Colonic mucosa (tissue), 4 donors: Measurements from ENCODE around the gene MAJIN. TPM values are rescaled to one million over a fixed set of nuclear protein-coding genes. Genes with fewer than 3 reads are reported as not detected.

Source experiments
- DNase-seq: peaks from one replicate; pipeline ENCODE4 v3.0.0-alpha.2; 2020
- H3K27ac ChIP-seq: fragments of 200-600 bp; one replicate; pipeline ENCODE4 v1.8.0; 2021
- H3K27me3 ChIP-seq: fragments of 200-600 bp; one replicate; pipeline ENCODE4 v1.8.0; 2021
- H3K36me3 ChIP-seq: fragments of 200-600 bp; one replicate; pipeline ENCODE4 v1.8.0; 2021
- H3K4me1 ChIP-seq: fragments of 200-600 bp; one replicate; pipeline ENCODE4 v1.8.0; 2021; ENCODE audit warnings: mild to moderate bottlenecking
- H3K4me3 ChIP-seq: fragments of 200-600 bp; one replicate; pipeline ENCODE4 v1.8.0; 2021
- H3K9ac ChIP-seq, 2 donors: one replicate each; pipeline ENCODE4 v1.7.0; 2013; ENCODE audit warnings: control low read depth in 2 of 2, low read depth in 2 of 2, low read length in 2 of 2
- H3K9me3 ChIP-seq: fragments of 200-600 bp; one replicate; pipeline ENCODE4 v1.8.0; 2021
- intact Hi-C: fragments of 100-400 bp; cut with DNase I; formaldehyde crosslinking; loops from one replicate; pipeline ENCODE4 v1.14.1; 2022
- total RNA-seq, 2 donors: library from RNA; stranded (reverse); fragmentation: NEBNext Ultra II Directional in 1 of 2; extraction: Animal tissue kit (Norgen Biotek cat#: 25700) in 1 of 2; gene quantifications; one replicate each; pipeline ENCODE4 v1.2.1, GENCODE V29; 2021
- TF ChIP-seq, protein P1 (sequence below): fragments of 200-600 bp; IDR thresholded peaks from one replicate; pipeline ENCODE4 v1.8.0; 2022; ENCODE audit warnings: antibody characterized with exemption, mild to moderate bottlenecking
- donor health status: healthy.
- donor health status: DM: no; HTN: no; CAD: no.
- donor health status: DM: no; HTN: no; CAD: no.

Gene MAJIN, protein sequence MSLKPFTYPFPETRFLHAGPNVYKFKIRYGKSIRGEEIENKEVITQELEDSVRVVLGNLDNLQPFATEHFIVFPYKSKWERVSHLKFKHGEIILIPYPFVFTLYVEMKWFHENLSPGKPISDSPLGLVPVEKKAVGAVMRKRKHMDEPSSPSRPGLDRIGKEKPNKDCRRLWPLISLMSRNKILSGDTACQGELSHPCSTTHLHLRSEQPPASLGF
- not detected for total RNA-seq

DNA sequence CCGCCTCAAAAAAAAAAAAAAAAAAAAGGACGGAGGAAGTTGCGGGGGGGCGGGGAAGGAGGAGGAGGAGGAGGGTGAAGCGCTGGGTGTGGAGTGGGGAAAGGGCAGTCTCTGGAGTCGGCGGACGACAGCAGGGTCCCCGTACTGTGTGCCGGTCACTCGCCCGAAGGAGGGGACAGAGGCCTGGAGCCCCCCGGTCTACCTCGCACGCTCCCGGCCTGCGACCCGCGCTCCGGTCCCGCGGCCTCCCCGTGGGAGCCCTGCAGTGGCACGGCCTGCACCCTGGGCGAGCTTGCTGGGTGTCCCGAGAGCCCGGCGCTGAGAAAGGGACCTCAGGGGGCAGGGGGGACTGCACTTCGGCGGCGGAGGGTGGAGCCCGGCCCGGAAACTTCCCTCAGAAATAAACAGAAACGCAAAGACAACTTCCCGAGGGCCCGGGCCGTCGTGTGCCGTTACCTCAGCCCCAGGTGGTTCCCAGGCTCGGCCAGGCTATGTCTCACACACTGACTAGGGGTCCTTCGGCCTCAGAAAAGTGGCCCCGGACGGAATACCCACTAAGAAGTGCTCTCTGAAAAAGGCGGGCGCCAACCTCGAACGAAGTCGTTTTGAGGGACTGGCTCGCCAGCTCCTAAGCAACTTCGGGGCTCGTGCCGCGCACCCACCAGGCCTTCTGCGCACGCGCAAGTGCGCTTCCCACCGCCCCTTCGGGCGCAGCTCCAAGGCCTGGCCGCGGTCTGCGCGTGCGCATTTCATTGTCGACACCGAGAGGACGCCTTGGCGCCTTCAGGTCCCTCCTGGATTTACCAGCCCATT is at the start of gene MAJIN:
Gene MAJIN (minus strand): TSS at position 688 of the 813 bp plus-strand sequence. CDS start 12,703 bp downstream, outside the sequence.
- Histone ChIP-seq H3K9me3 (no peaks in the 10 kb centered on the region), H3K27me3 (no peaks in the 10 kb centered on the region), H3K4me3 (peak within 1 kb of the TSS; percentile 32), H3K9ac (peak within 1 kb of the TSS; percentile 3 to 50), H3K4me1 (peaks cover 8% of the 10 kb centered on the region), H3K36me3 (no peaks in the 10 kb centered on the region), H3K27ac (peak within 1 kb of the TSS; percentile 75)
- peak; percentile 92 for DNase-seq
- TF ChIP-seq, protein P1, sequence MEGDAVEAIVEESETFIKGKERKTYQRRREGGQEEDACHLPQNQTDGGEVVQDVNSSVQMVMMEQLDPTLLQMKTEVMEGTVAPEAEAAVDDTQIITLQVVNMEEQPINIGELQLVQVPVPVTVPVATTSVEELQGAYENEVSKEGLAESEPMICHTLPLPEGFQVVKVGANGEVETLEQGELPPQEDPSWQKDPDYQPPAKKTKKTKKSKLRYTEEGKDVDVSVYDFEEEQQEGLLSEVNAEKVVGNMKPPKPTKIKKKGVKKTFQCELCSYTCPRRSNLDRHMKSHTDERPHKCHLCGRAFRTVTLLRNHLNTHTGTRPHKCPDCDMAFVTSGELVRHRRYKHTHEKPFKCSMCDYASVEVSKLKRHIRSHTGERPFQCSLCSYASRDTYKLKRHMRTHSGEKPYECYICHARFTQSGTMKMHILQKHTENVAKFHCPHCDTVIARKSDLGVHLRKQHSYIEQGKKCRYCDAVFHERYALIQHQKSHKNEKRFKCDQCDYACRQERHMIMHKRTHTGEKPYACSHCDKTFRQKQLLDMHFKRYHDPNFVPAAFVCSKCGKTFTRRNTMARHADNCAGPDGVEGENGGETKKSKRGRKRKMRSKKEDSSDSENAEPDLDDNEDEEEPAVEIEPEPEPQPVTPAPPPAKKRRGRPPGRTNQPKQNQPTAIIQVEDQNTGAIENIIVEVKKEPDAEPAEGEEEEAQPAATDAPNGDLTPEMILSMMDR = no peak
- intact Hi-C loops = no loop called here

DNA sequence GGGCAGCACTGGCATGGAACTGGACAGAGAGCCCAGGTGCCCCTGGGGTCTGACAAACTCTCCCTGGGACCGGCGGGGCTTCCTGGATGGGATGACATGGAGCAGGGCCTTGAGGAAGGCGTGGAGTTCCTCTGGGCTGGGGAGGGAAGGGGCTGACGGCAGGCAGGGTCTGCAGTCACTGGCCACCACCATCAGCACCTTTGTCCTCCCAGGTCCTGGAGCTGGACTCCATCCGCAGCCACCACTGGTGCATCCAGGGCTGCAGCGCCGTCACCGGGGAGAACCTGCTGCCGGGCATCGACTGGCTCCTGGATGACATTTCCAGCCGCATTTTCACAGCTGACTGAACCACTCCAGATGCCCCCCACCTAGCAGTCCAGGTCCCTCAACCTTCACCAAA is 49.6 kb upstream of the MAJIN start:
- no peaks in the 10 kb centered on the region for H3K27me3 ChIP-seq
- no peak overlapping the region for H3K4me3 ChIP-seq
- H3K36me3 ChIP-seq = no peaks in the 10 kb centered on the region
- H3K27ac ChIP-seq = no peak overlapping the region
- H3K9me3 ChIP-seq = no peaks in the 10 kb centered on the region
- intact Hi-C loops = no loop called here
- no peak for DNase-seq
- TF ChIP-seq, protein P1 = no peak
- H3K4me1 ChIP-seq = no peaks in the 10 kb centered on the region
- H3K9ac ChIP-seq = no peak overlapping the region

DNA sequence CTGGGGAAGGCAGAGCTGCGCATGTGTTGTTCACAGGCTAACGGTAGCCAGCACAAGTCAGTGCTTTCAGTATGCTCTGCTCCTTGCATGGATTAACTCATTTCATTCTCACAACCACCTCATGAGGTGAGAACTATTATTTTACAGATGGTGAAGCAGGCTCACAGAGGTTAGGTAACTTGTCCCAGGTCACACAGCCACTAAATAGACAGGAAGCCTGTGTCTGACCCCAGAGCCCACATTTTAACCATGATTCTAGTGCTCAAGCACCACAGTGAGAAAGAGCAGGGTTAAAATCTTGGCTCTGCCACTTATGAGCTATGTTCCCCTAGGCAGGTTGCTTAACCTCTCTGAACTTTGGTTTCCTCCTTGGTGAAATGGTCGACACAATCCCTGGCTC is 49.1 kb upstream of the MAJIN start:
- Histone ChIP-seq H3K36me3 (no peaks in the 10 kb centered on the region), H3K27me3 (no peaks in the 10 kb centered on the region), H3K4me3 (no peak overlapping the region), H3K9me3 (no peaks in the 10 kb centered on the region), H3K27ac (no peak overlapping the region), H3K4me1 (no peaks in the 10 kb centered on the region), H3K9ac (no peak overlapping the region)
- TF ChIP-seq, protein P1 = no peak
- DNase-seq = no peak
- intact Hi-C loops = no loop called here

DNA sequence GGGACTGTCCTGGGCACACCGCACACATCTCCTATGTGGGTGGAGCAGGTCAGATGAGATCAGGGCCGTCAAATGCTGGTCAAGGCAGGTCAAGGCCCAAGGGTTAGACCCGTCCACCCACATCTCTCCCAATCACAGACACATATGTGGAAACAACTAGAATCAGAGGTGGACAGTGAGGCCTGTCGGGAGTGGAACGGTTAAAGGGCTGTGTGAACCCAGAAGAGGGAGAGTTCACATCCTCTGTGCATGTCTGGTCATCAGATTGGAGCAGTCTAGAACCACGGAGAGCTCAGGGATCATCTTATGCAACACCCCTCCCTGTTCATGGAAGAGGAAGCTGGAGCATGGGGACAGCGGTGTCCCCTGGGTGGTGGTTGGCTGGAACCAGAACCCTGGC is 47.9 kb upstream of the MAJIN start:
- intact Hi-C loops = no loop called here
- no peaks in the 10 kb centered on the region for H3K27me3 ChIP-seq
- H3K27ac ChIP-seq = no peak overlapping the region

DNA sequence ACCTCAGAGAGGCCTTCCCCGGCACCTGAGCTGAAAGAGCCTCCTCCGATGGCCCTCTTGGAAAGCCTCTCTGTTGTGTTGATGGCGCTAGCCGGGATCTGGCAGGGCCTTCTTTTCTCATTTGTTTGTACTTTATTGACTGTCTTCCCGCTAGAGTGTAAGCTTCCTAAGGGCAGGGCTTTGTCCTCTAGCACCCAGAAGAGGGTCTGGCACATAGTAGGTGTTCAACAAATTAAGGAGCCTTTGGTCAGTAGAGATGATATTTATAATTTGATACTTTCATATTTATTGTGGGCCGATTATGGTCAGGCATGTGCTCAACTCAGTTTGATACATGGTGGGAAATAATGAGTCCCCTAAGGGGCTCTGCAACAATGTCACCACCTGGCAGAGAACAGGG is 46.0 kb upstream of the MAJIN start:
- Histone ChIP-seq H3K4me1 (peaks cover 5% of the 10 kb centered on the region), H3K9me3 (no peaks in the 10 kb centered on the region), H3K4me3 (no peak overlapping the region), H3K9ac (no peak overlapping the region), H3K27me3 (no peaks in the 10 kb centered on the region), H3K27ac (no peak overlapping the region), H3K36me3 (no peaks in the 10 kb centered on the region)
- TF ChIP-seq, protein P1 = no peak
- intact Hi-C loops = no loop called here
- no peak for DNase-seq

More for the DNA sequence above, 47.9 kb upstream of the MAJIN start:
- TF ChIP-seq, protein P1 = no peak
- no peak for DNase-seq
- Histone ChIP-seq H3K4me1 (peaks cover 5% of the 10 kb centered on the region), H3K36me3 (no peaks in the 10 kb centered on the region), H3K9ac (peak overlapping the region in 1 of 2 donors; percentile 1), H3K4me3 (no peak overlapping the region), H3K9me3 (no peaks in the 10 kb centered on the region)
